Prostate gland (tissue), 2 donors: ENCODE measurements around the gene MTMR11.

ENCODE experiments used
- CTCF ChIP-seq, 4 experiments: fragments of 200-600 bp in 2 of 4; fragments of 450-650 bp in 2 of 4; sonication (generic) in 2 of 4; IDR thresholded peaks; 1 replicate in 3 of 4; 2 replicates in 1 of 4; pipeline ENCODE4 v1.5.1; 2016 to 2019; ENCODE audit warnings: antibody characterized with exemption in 4 of 4, mild to moderate bottlenecking in 2 of 4, moderate library complexity in 2 of 4
- POLR2A ChIP-seq: fragments of 450-650 bp; IDR thresholded peaks from one replicate; pipeline ENCODE4 v1.6.1; 2016; ENCODE audit warnings: antibody characterized with exemption, mild to moderate bottlenecking

GRCh38 chr1:149931212-149931790 is 5.4 kb downstream of the MTMR11 start:
- TF ChIP-seq CTCF (IDR thresholded peaks at IDR 0.05) (no peak), POLR2A (no peak)
